Esophagus mucosa (tissue), 1 donor: ENCODE data around the gene TLE3. TPM values are rescaled to one million over a fixed set of nuclear protein-coding genes. Genes with fewer than 3 reads are reported as not detected.

Source experiments
- ATAC-seq: fragments of 200-7000 bp; cut with Tn5 transposase; one replicate; pipeline ENCODE4 v1.9.1; 2020
- total RNA-seq: library from RNA; stranded (reverse); gene quantifications from one replicate; pipeline ENCODE4 v1.2.4, GENCODE V29; 2023
- donor health status: DM: yes; HTN: yes; CAD: no.

The TLE3 gene
- total RNA-seq, 1 donor from 2014 or later, result 46.3 TPM

GRCh38 chr15:70026991-70027390 lies 70.7 kb downstream of the TLE3 start:
- ATAC-seq, result no peak

GRCh38 chr15:70025413-70026296 lies 72.1 kb downstream of the TLE3 start:
- no peak for ATAC-seq

GRCh38 chr15:70024521-70024920 lies 73.2 kb downstream of the TLE3 start:
- ATAC-seq, result no peak

GRCh38 chr15:70023769-70024491 lies 73.8 kb downstream of the TLE3 start:
- ATAC-seq, result peak; percentile 38

- peak; percentile 87 for ATAC-seq
These were observed 74.5 kb downstream of the TLE3 start for GRCh38 chr15:70023064-70023768.

DNA sequence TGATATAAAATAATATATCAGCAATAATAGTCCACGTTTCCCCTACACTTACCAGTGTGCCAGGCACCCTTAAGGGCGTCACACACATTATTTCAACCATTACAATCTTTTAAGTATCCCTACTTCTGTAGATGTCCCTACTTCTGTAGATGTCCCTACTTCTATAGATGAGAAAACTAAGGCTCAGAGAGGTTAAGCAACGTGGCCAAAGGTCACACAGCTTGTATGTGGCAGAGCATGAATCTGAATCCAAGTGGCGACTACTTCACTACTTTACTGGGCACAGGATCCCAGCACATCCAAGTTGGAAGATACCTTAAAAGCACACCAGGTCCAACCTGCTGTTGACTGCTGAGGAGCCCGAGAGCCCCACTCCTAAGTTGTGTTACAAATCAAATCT lies 77.5 kb downstream of the TLE3 start:
- no peak for ATAC-seq

DNA sequence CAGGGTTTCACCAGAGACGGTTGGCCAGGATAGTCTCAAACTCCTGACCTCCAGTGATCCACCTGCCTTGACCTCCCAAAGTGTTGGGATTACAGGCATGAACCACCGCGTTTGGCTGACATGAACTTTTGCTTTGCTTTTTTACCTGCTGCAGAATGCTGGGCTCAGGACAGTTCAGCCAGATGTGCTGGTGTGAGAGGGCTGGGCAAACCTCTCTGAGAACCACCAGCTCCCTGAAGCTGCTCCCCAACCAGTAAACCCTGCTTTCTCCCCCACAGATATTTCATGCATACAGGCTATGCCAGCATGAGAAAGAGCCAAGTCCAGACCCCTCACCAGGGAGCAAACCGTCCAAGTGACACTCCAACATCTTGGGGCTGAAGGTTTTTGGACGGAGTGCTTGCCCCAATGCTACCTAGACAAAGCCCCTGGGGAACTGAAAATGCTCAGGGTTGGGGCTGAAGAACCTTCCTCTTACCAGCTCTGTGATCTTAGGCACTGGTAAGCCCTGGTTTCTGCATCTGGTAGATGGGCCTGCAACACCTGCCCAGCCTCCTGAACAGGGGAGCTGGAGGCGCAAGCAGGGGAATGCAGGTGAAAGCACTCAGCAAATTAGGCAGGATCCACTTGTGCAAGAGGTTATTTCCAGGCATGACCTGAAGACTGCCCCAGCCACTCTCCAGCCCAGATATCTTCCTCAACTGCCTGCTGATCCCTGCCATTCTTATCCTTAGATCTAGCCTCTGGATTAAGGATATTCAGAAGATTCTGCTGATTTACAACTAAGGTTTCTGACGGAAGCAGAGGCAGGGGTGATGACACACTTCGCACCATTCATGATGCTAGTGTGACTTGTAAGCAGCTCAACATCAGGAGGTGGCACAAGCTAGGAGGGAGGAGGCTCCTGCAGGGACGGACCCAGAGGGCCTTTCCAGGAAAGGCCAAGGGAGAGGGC lies 78.8 kb downstream of the TLE3 start:
- ATAC-seq, result no peak

GRCh38 chr15:70017801-70018200 lies 79.9 kb downstream of the TLE3 start:
- ATAC-seq, result no peak

DNA sequence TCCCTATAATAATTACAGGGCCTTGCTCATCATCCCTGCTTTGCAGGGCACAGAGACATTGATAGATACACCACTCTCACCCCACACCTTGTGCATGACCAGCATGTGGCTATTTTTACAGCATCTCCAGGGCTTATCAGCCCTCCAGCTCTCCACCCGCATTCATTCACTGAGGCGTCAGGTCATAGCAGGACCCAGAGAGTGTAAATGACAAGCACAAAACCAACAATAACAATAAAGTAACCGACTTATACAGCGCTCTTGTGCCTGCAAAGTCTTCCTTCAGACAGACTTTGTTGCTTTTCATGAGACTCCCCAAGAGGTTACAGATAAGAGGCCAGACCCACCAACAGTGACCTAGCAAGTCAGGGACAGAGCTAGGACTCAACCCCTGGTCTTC lies 80.7 kb downstream of the TLE3 start:
- ATAC-seq, result no peak

GRCh38 chr15:70016511-70016994 lies 81.2 kb downstream of the TLE3 start:
- no peak for ATAC-seq

DNA sequence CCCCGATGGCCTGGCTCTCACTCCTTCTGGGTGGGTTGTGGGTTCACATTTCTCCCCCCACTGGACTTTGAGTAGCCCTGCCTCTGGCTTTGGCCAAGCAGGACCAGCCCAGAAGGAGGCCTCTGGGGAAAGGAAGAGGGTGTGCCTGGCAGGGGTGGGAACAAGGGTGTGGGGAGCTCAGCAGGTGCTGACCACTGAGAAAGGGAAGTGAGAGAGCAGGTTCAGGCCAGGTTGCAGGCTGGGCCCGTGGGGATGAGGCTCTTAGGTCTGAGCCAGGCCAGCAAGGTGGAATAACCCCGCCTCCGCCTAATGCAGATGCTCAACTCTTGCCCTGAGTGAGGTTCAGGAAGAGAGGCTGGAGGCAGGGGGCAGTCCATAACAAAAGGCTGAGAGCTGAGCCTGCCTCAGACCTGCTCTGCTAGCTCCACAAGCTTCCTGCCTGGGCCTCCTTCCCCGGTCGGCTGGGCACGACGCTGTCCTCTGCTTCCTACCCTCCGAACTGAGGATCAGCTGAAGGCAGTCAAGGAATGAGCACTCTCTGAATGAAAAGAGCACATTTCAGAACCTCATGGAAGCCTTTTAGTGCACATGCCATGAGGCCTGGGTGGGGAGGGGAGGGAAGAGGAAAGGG lies 82.7 kb downstream of the TLE3 start:
- peak; percentile 68 for ATAC-seq

DNA sequence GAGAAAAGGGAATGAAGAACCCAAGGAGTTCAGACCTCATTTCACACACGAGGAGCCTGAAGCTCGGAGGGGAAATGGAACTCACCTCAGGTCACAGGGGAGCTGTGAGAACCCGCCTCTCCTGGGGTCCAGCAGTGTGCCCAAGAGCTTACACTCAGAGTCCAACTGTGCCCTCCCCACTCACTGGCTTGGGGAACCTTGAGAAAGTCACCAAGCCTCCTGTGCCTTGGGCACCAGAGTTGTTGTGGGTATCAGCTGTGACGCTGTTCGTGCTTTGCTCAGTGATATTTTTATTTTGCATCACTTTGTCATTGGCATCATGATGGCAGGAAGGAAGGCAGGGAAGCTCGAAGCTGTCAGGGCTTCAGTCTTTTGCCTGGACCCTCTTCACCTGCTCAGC lies 83.4 kb downstream of the TLE3 start:
- no peak for ATAC-seq

- no peak for ATAC-seq
These were observed 83.9 kb downstream of the TLE3 start for GRCh38 chr15:70013656-70014313.

- no peak for ATAC-seq
These were observed 84.8 kb downstream of the TLE3 start for GRCh38 chr15:70012895-70013294.

DNA sequence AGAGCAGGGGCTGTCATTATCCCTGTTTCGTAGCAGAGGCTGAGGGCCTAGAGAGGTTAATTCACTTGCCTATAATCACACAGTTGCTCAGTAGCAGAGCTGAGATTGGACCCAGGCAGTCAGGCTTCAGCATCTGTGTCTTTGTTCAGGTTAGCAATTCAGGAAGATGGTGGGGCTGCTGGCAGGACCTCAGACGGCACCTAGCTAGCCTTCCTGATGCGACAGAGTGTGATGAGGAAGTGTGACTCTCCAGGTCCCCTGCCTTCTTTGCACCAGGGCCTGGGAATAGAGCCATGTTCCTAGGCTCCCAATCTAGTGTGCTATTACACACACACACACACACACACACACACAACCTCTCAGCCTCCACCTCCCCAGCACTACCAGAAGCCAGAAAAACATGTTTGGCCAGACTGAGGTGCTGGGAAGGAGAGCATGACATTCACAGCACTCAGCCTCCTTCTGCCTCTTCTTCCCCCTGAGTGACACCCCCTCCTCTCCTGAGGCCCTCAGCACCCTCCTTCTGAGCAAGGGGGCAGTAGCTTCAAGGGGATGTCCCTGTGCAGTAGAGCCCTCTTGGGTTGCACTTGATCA lies 88.9 kb downstream of the TLE3 start:
- ATAC-seq, result peak; percentile 49

- no peak for ATAC-seq
These were observed 91.2 kb downstream of the TLE3 start for GRCh38 chr15:70006259-70007147.

- ATAC-seq, result no peak
These were observed 92.9 kb downstream of the TLE3 start for GRCh38 chr15:70004826-70005225.

DNA sequence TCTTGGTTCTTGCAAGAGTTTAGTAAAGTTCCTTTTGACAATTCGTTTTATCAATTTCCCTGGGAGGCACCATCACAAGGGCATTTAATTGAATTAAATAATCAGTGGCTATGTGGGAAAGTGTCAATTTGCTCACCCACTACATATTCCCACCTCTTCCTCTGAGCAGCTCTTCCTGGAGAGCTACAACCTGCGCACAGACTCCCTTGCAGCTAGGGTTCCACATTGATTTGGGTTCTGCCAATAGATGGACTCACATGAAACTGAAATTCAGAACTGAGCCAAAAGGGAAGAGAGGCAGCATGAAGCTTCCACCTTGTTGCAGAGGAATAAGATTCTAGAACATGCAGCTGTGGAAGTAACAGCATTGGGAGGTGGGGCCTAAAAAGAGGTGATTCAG lies 94.8 kb downstream of the TLE3 start:
- no peak for ATAC-seq

DNA sequence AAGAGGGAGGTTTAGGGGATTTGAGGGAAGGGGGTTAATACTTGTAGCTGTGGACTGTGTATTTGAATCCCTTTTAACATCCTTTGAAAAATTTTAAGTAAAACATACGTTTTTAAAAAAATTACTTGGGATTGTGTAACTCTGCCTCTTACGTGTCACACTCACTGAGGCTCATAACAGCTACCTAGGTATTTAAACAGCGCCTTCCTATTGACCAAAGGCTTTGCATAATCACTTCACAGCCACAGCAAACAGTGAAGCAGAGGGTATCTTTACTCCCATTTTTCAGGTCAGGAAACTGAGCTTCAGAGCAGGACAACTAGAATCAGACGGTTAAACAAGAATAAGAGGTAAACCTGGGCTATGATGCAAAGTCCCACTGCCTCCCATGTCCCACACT lies 95.9 kb downstream of the TLE3 start:
- no peak for ATAC-seq
